ENCODE measurements around the gene ZNF385D. TPM values are rescaled to one million over a fixed set of nuclear protein-coding genes. Genes with fewer than 3 reads are reported as not detected.

Gene ZNF385D
- total RNA-seq, 3 donors from 2014 or later, result 3.2 to 4.3 (median 3.8) TPM

GRCh38 chr3:21561472-21561871 is 189.5 kb downstream of the ZNF385D start:
- Histone ChIP-seq H3K27ac (no peak overlapping the region), H3K27me3 (no peaks in the 10 kb centered on the region), H3K4me1 (no peaks in the 10 kb centered on the region), H3K9me3 (peaks cover 0 to 4% of the 10 kb centered on the region in 2 donors), H3K36me3 (no peaks in the 10 kb centered on the region), H3K4me3 (no peak overlapping the region)
- intact Hi-C loops (cut with DNase I; ENCODE audit: low total_unique reads), result no loop called here
- TF ChIP-seq CTCF (IDR thresholded peaks at IDR 0.05) (no peak), POLR2AphosphoS5 (IDR thresholded peaks at IDR 0.05) (no peak), POLR2A (IDR thresholded peaks at IDR 0.05) (no peak)
- no peak for DNase-seq (ENCODE audit: low spot score in 2 of 2)

GRCh38 chr3:21551019-21551418 is 200.0 kb downstream of the ZNF385D start:
- intact Hi-C loops (cut with DNase I; ENCODE audit: low total_unique reads), result no loop called here
- Histone ChIP-seq H3K36me3 (no peaks in the 10 kb centered on the region), H3K4me3 (no peak overlapping the region), H3K27ac (no peak overlapping the region), H3K9me3 (no peaks in the 10 kb centered on the region), H3K27me3 (no peaks in the 10 kb centered on the region), H3K4me1 (no peaks in the 10 kb centered on the region)
- DNase-seq (ENCODE audit: low spot score in 2 of 2), result no peak
- TF ChIP-seq CTCF (IDR thresholded peaks at IDR 0.05), result no peak
- no peak for TF ChIP-seq POLR2A (IDR thresholded peaks at IDR 0.05)

GRCh38 chr3:21544076-21544462 is 206.9 kb downstream of the ZNF385D start:
- Histone ChIP-seq H3K4me3 (no peak overlapping the region), H3K27me3 (no peaks in the 10 kb centered on the region), H3K27ac (no peak overlapping the region), H3K36me3 (no peaks in the 10 kb centered on the region), H3K9me3 (no peaks in the 10 kb centered on the region), H3K4me1 (no peaks in the 10 kb centered on the region)
- intact Hi-C loops (cut with DNase I; ENCODE audit: low total_unique reads), result no loop called here
- no peak for DNase-seq (ENCODE audit: low spot score in 2 of 2)
- TF ChIP-seq CTCF (IDR thresholded peaks at IDR 0.05), result no peak
- no peak for TF ChIP-seq POLR2A (IDR thresholded peaks at IDR 0.05)
- no peak for TF ChIP-seq POLR2AphosphoS5 (IDR thresholded peaks at IDR 0.05)

- no peak for TF ChIP-seq CTCF (IDR thresholded peaks at IDR 0.05)
- H3K9me3 ChIP-seq, result no peaks in the 10 kb centered on the region
- intact Hi-C loops (cut with DNase I; ENCODE audit: low total_unique reads), result no loop called here
Observed at GRCh38 chr3:21543380-21544075, 207.5 kb downstream of the ZNF385D start.

GRCh38 chr3:21542656-21543379 is 208.2 kb downstream of the ZNF385D start:
- Histone ChIP-seq H3K36me3 (no peaks in the 10 kb centered on the region), H3K9me3 (no peaks in the 10 kb centered on the region), H3K27ac (no peak overlapping the region), H3K4me1 (no peaks in the 10 kb centered on the region), H3K27me3 (no peaks in the 10 kb centered on the region), H3K4me3 (no peak overlapping the region)
- intact Hi-C loops (cut with DNase I; ENCODE audit: low total_unique reads), result no loop called here
- TF ChIP-seq POLR2AphosphoS5 (IDR thresholded peaks at IDR 0.05), result no peak
- TF ChIP-seq CTCF (IDR thresholded peaks at IDR 0.05), result no peak
- no peak for TF ChIP-seq POLR2A (IDR thresholded peaks at IDR 0.05)
- DNase-seq (ENCODE audit: low spot score in 2 of 2), result no peak

More at GRCh38 chr3:21543380-21544075, 207.5 kb downstream of the ZNF385D start:
- no peak overlapping the region for H3K4me3 ChIP-seq
- DNase-seq (ENCODE audit: low spot score in 2 of 2), result no peak
- no peaks in the 10 kb centered on the region for H3K36me3 ChIP-seq
- H3K4me1 ChIP-seq, result no peaks in the 10 kb centered on the region
- H3K27ac ChIP-seq, result no peak overlapping the region
- no peaks in the 10 kb centered on the region for H3K27me3 ChIP-seq
